Measurements from ENCODE around the gene PKN3. TPM values are rescaled to one million over a fixed set of nuclear protein-coding genes. Genes with fewer than 3 reads are reported as not detected.
A peak's percentile ranks its signal among the peaks of the same experiment; 100 is the strongest.

The PKN3 gene
- 10 to 100 TPM in 1 of 4 donors, 1 to 10 TPM in 3; 1.9 to 20.1 (median 5.8) TPM for total RNA-seq

DNA sequence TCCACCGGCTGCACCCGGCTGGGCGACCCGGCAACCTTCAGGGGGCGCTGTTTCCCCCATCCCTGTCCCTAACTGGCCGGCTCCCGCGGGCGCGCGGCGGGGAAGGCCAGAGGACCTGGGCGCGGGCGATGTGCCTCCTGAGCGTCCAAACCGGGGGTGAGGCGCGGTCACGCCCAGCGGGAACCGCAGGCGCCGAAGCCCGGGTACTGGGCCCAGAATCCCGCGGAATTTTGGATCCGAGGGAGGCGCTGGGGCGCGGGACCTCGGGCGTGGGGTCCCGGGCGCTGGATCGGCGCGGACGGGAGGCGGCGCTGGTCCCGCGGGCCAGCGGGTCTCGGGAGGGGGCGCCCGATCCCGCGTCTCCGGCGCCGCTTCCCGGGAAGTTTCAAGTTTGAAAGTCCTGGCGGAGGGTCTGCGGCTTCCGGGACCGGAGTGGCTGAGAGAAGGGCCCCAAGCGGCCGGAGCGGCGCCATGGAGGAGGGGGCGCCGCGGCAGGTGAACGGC, at the start of gene PKN3:
Gene PKN3 (plus strand): TSS at position 59 of the 504 bp plus-strand sequence. CDS start 413 bp downstream, at position 472.
- Histone ChIP-seq H3K27ac (peak within 1 kb of the TSS; percentile 66 to 83 (median 76)), H3K27me3 (no peaks in the 10 kb centered on the region), H3K4me1 (peaks cover 0 to 10% (median 6%) of the 10 kb centered on the region in 4 donors), H3K36me3 (no peaks in the 10 kb centered on the region), H3K4me3 (peak within 1 kb of the TSS; percentile 66 to 85 (median 72)), H3K9me3 (no peaks in the 10 kb centered on the region)
- in situ Hi-C loops (cut with MboI; ENCODE audit: low pct_ligation_motif_present in 1 of 4, low pct_unique_long_range_greater_than_20kb in 1 of 4, low sequenced_read_pairs in 3 of 4): no loop called here
- TF ChIP-seq POLR2AphosphoS5 (IDR thresholded peaks at IDR 0.05): peak in 1 of 3 donors; percentile 18
- no peak for TF ChIP-seq EP300 (IDR thresholded peaks at IDR 0.05; ENCODE audit: low read depth)
- TF ChIP-seq, protein P1, sequence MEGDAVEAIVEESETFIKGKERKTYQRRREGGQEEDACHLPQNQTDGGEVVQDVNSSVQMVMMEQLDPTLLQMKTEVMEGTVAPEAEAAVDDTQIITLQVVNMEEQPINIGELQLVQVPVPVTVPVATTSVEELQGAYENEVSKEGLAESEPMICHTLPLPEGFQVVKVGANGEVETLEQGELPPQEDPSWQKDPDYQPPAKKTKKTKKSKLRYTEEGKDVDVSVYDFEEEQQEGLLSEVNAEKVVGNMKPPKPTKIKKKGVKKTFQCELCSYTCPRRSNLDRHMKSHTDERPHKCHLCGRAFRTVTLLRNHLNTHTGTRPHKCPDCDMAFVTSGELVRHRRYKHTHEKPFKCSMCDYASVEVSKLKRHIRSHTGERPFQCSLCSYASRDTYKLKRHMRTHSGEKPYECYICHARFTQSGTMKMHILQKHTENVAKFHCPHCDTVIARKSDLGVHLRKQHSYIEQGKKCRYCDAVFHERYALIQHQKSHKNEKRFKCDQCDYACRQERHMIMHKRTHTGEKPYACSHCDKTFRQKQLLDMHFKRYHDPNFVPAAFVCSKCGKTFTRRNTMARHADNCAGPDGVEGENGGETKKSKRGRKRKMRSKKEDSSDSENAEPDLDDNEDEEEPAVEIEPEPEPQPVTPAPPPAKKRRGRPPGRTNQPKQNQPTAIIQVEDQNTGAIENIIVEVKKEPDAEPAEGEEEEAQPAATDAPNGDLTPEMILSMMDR (IDR thresholded peaks at IDR 0.05): peak; percentile 89 to 91 (median 90)
- no peak for TF ChIP-seq POLR2A (IDR thresholded peaks at IDR 0.05)
- DNase-seq: peak; percentile 92
- intact Hi-C loops (cut with DNase I; ENCODE audit: low total_unique reads): no loop called here
- 0% methylated on average over 61 of the region's 65 CpGs; no CpG with 5 or more reads in 1 of the 2 donors for WGBS, 2 donors (ENCODE audit: low coverage in 1 of 2)

GRCh38 chr9:128653908-128654307, 48.4 kb upstream of the PKN3 start:
- Histone ChIP-seq H3K9me3 (no peaks in the 10 kb centered on the region), H3K36me3 (no peaks in the 10 kb centered on the region), H3K27ac (no peak overlapping the region), H3K4me3 (no peak overlapping the region), H3K4me1 (peaks cover 0 to 11% (median 8%) of the 10 kb centered on the region in 4 donors), H3K27me3 (no peaks in the 10 kb centered on the region)
- TF ChIP-seq POLR2AphosphoS5 (IDR thresholded peaks at IDR 0.05): no peak
- TF ChIP-seq EP300 (IDR thresholded peaks at IDR 0.05; ENCODE audit: low read depth): no peak
- no peak for TF ChIP-seq POLR2A (IDR thresholded peaks at IDR 0.05)
- TF ChIP-seq, protein P1 (IDR thresholded peaks at IDR 0.05): no peak
- no peak for DNase-seq
- in situ Hi-C loops (cut with MboI; ENCODE audit: low pct_ligation_motif_present in 1 of 4, low pct_unique_long_range_greater_than_20kb in 1 of 4, low sequenced_read_pairs in 3 of 4) (no loop called here), intact Hi-C loops (cut with DNase I; ENCODE audit: low total_unique reads) (no loop called here)
- WGBS, 2 donors (ENCODE audit: low coverage in 1 of 2): 97 to 100% methylated on average over 2 to 8 of the region's 8 CpGs

GRCh38 chr9:128654481-128654880, 47.8 kb upstream of the PKN3 start:
- peaks cover 0 to 11% (median 8%) of the 10 kb centered on the region in 4 donors for H3K4me1 ChIP-seq
- DNase-seq: no peak
- H3K27me3 ChIP-seq: no peaks in the 10 kb centered on the region
- no peaks in the 10 kb centered on the region for H3K36me3 ChIP-seq
- H3K9me3 ChIP-seq: no peaks in the 10 kb centered on the region
- H3K4me3 ChIP-seq: no peak overlapping the region
- in situ Hi-C loops (cut with MboI; ENCODE audit: low pct_ligation_motif_present in 1 of 4, low pct_unique_long_range_greater_than_20kb in 1 of 4, low sequenced_read_pairs in 3 of 4): no loop called here
- TF ChIP-seq POLR2AphosphoS5 (IDR thresholded peaks at IDR 0.05) (no peak), POLR2A (IDR thresholded peaks at IDR 0.05) (no peak), EP300 (IDR thresholded peaks at IDR 0.05; ENCODE audit: low read depth) (no peak)
- TF ChIP-seq, protein P1 (IDR thresholded peaks at IDR 0.05): no peak
- no peak overlapping the region for H3K27ac ChIP-seq
- intact Hi-C loops (cut with DNase I; ENCODE audit: low total_unique reads): no loop called here
- WGBS, 2 donors (ENCODE audit: low coverage in 1 of 2): 91 to 100% methylated on average over 1 of the region's 1 CpG

DNA sequence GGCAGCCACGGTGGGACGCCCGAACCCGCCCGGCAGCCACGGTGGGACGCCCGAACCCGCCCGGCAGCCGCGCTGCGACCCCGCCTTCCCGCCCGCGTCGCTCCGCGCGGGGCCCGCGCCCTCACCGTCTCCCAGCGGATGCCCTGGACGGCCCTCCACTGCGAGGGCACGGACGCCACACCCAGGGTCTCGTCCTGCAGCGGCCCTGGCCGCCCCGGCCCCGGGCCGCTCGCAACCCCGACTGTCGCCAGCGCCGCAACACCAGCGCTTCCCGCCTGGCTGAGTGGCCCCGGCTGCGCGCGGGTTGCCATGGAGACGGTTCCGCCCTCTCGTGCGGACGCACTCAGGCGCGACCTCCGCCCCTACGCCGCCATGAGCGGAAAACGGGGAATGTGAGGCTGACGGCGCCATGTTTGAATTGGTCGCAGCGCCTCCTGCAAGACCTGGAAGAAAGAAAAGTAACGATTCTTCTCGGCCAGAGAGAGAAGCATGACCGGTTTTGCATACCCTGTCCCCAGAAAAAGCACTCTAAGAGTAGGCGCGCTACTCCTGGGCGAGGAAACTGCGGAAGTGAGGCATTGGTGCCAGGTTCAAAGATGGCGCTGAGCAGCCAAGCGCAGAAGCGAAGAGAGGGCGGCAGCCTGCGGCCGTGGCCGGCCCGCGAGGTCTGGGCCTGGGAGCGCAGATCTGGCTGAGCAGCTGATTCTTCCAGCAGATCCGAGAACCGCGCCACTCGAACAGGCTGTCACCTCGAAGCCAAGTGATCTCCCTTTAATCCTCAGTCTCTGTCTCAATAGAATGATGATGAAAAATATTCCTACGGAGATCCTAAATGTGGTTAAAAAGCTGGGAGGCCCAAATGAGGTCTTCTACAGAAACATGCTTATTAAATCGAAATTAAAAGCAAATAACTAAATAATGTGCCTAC, 45.6 kb upstream of the PKN3 start, which contains the start of gene DYNC2I2:
Gene DYNC2I2 (minus strand): TSS at position 432 of the 928 bp plus-strand sequence. CDS start 121 bp downstream, at position 311.
- Histone ChIP-seq H3K4me1 (peaks cover 0 to 11% (median 8%) of the 10 kb centered on the region in 4 donors), H3K36me3 (no peaks in the 10 kb centered on the region), H3K9me3 (no peaks in the 10 kb centered on the region), H3K27ac (peak within 1 kb of the TSS; percentile 92 to 99 (median 96)), H3K27me3 (no peaks in the 10 kb centered on the region), H3K4me3 (peak within 1 kb of the TSS; percentile 48 to 87 (median 82))
- peak; percentile 60 for TF ChIP-seq POLR2A (IDR thresholded peaks at IDR 0.05)
- TF ChIP-seq POLR2AphosphoS5 (IDR thresholded peaks at IDR 0.05): peak; percentile 60 to 77 (median 70)
- TF ChIP-seq EP300 (IDR thresholded peaks at IDR 0.05; ENCODE audit: low read depth): no peak
- TF ChIP-seq, protein P1 (IDR thresholded peaks at IDR 0.05): peak in 1 of 5 experiments; percentile 14
- peak; percentile 98 for DNase-seq
- intact Hi-C loops (cut with DNase I; ENCODE audit: low total_unique reads): loop anchor here (2.0 kb wide), 1 partner anchor 32 kb away; the partner anchor contains the start of gene SET
- in situ Hi-C loops (cut with MboI; ENCODE audit: low pct_ligation_motif_present in 1 of 4, low pct_unique_long_range_greater_than_20kb in 1 of 4, low sequenced_read_pairs in 3 of 4): no loop called here
- WGBS, 2 donors (ENCODE audit: low coverage in 1 of 2): 0 to 3% methylated on average over 5 to 86 of the region's 86 CpGs
